Cardiac muscle cell (in vitro differentiated cells and primary cell): ENCODE results near the gene ITGBL1. TPM values are rescaled to one million over a fixed set of nuclear protein-coding genes. Genes with fewer than 3 reads are reported as not detected.

Experiments used
- DNase-seq, 2 donors: peaks; one replicate each; pipeline versions ENCODE4 v3.0.0 to v3.0.0-alpha.2; 2010 to 2017; ENCODE audit warnings: low read depth in 1 of 2, low spot score in 1 of 2
- H3K27ac ChIP-seq: fragments of 200-600 bp; sonication (generic); 2 replicates; pipeline ENCODE4 v1.5.1; 2016
- H3K27me3 ChIP-seq: fragments of 200-600 bp; sonication (generic); 2 replicates; pipeline ENCODE4 v1.6.0; 2016; ENCODE audit warnings: control low read depth
- H3K36me3 ChIP-seq: fragments of 200-600 bp; sonication (generic); 2 replicates; pipeline ENCODE4 v1.5.1; 2016; ENCODE audit warnings: control low read depth
- H3K4me1 ChIP-seq: fragments of 200-600 bp; sonication (generic); 2 replicates; pipeline ENCODE4 v1.8.1; 2017; ENCODE audit warnings: low read depth, mild to moderate bottlenecking, mixed run types
- H3K4me3 ChIP-seq: fragments of 200-600 bp; sonication (generic); 2 replicates; pipeline ENCODE4 v1.5.1; 2016; ENCODE audit warnings: mild to moderate bottlenecking
- H3K9me3 ChIP-seq: fragments of 200-600 bp; sonication (generic); 2 replicates; pipeline ENCODE4 v1.5.1; 2017; ENCODE audit warnings: low read depth, mild to moderate bottlenecking, control low read depth
- CTCF ChIP-seq: IDR thresholded peaks from 2 replicates; pipeline ENCODE4 v1.5.1; 2012; ENCODE audit warnings: low read depth, mild to moderate bottlenecking, low read length
- polyA plus RNA-seq: library from polyadenylated mRNA; unstranded; fragments of >200 nt; fragmentation: Nextera tagmentation; extraction: Ambion mirVana; gene quantifications from 2 replicates; pipeline ENCODE4 v1.2.1, GENCODE V29; 2016
- total RNA-seq: library from RNA; depleted of rRNA; stranded (reverse); fragments of >200 nt; gene quantifications from 2 replicates; pipeline ENCODE4 v1.2.3, GENCODE V29; 2016

The ITGBL1 gene
- total and polyA plus RNA-seq, 2 experiments from 2014 or later, result not detected

DNA sequence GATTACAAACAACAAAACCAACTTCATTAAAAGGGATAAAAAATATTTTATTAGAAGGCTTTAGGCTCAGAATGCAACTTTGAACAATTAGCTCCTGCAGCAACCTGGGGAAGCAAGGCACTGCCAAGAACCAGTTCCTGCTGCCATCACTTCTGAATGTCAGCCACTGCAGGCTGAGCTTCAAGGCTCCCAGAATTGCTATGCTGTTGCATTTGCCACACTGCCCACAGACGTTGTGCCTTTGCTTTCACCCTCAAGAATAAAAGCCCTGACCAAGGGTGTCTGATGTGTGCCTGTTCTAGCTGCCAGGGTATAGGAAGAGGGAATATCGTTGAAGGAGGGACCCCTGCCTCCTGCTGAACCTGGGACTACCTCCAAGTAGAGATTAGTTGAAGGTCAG, 238.4 kb downstream of the ITGBL1 start:
- no peaks in the 10 kb centered on the region for H3K4me1 ChIP-seq
- no peaks in the 10 kb centered on the region for H3K36me3 ChIP-seq
- DNase-seq, result no peak
- H3K27ac ChIP-seq, result no peak overlapping the region
- H3K27me3 ChIP-seq, result peaks cover 13% of the 10 kb centered on the region
- no peak for TF ChIP-seq CTCF
- H3K4me3 ChIP-seq, result no peak overlapping the region
- no peaks in the 10 kb centered on the region for H3K9me3 ChIP-seq

DNA sequence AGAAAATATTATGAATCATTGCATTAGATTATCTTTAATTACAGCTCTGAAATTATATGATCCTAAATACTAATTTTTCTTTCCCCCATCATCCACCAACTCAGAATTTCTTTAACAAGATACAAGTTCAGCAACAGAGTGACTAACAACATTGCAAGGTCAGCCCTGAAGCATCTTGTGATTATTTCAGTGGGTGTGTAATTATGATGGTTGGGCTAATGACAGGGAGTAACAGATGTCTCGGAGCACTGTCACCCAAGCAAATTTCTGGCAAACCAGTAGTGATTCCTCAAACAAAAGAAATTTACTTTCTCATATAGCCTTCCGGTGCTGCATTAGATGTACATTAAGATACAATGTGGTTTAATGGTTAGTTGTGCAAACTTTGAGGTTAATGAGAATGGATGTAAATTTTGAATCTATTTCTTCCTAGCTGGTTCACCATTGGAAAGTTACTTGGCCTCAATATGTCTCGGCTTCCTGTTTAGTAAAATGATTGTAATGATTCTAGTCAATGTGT, 238.9 kb downstream of the ITGBL1 start:
- no peak for DNase-seq
- H3K36me3 ChIP-seq, result no peaks in the 10 kb centered on the region
- TF ChIP-seq CTCF, result no peak
- no peak overlapping the region for H3K27ac ChIP-seq
- no peak overlapping the region for H3K4me3 ChIP-seq
- peaks cover 13% of the 10 kb centered on the region for H3K27me3 ChIP-seq
- no peaks in the 10 kb centered on the region for H3K9me3 ChIP-seq
- no peaks in the 10 kb centered on the region for H3K4me1 ChIP-seq

- no peak for TF ChIP-seq CTCF
- no peaks in the 10 kb centered on the region for H3K36me3 ChIP-seq
- no peak for DNase-seq
- H3K27me3 ChIP-seq, result peaks cover 18% of the 10 kb centered on the region
- H3K9me3 ChIP-seq, result no peaks in the 10 kb centered on the region
- no peak overlapping the region for H3K27ac ChIP-seq
- no peak overlapping the region for H3K4me3 ChIP-seq
- no peaks in the 10 kb centered on the region for H3K4me1 ChIP-seq
These were observed 243.5 kb downstream of the ITGBL1 start for GRCh38 chr13:101695870-101696516.

GRCh38 chr13:101697745-101698144, 245.3 kb downstream of the ITGBL1 start:
- no peaks in the 10 kb centered on the region for H3K4me1 ChIP-seq
- H3K9me3 ChIP-seq, result no peaks in the 10 kb centered on the region
- DNase-seq, result no peak
- no peaks in the 10 kb centered on the region for H3K36me3 ChIP-seq
- H3K27ac ChIP-seq, result no peak overlapping the region
- peaks cover 13% of the 10 kb centered on the region for H3K27me3 ChIP-seq
- TF ChIP-seq CTCF, result no peak
- H3K4me3 ChIP-seq, result no peak overlapping the region

DNA sequence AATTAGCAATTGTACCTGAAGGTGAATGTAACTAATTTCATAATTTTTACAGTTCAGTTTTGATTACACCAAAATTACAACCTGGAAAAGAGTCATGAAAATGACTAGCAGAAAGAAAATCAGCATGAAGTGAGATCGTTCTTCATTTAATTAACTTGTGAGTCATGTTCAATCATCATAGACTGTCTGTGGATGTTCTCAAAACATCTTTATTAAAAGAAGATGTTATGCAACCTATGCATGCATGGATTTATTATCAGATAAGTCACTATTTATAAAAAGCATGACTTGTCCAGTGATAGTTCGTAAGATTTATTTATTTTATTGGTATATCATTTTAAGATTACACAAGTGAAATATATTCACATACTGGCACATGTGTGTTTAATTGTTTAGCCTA, 245.9 kb downstream of the ITGBL1 start:
- TF ChIP-seq CTCF, result no peak
- no peaks in the 10 kb centered on the region for H3K36me3 ChIP-seq
- no peaks in the 10 kb centered on the region for H3K9me3 ChIP-seq
- no peak overlapping the region for H3K27ac ChIP-seq
- DNase-seq, result no peak
- H3K4me1 ChIP-seq, result no peaks in the 10 kb centered on the region
- peaks cover 8% of the 10 kb centered on the region for H3K27me3 ChIP-seq
- H3K4me3 ChIP-seq, result no peak overlapping the region

- no peaks in the 10 kb centered on the region for H3K4me1 ChIP-seq
- no peak for TF ChIP-seq CTCF
- peak in 1 of 2 donors; percentile 13 for DNase-seq
- H3K4me3 ChIP-seq, result no peak overlapping the region
- H3K9me3 ChIP-seq, result no peaks in the 10 kb centered on the region
- no peak overlapping the region for H3K27ac ChIP-seq
- no peaks in the 10 kb centered on the region for H3K36me3 ChIP-seq
- peaks cover 4% of the 10 kb centered on the region for H3K27me3 ChIP-seq
These were observed 248.1 kb downstream of the ITGBL1 start for GRCh38 chr13:101700598-101700997.
